PFSK-1 (cell line): Measurements from ENCODE around the gene ORC4.

Experiments
- POLR2AphosphoS5 ChIP-seq: IDR thresholded peaks from 2 replicates; pipeline ENCODE4 v1.6.1; 2012; ENCODE audit warnings: low read depth, mild to moderate bottlenecking, control low read depth, low read length, moderate library complexity
- REST ChIP-seq, 2 experiments: IDR thresholded peaks; 2 replicates each; pipeline versions ENCODE4 v1.6.1 to v1.8.0; 2011 to 2012; ENCODE audit warnings: low read depth in 2 of 2, low read length in 2 of 2, control low read depth in 1 of 2, inconsistent platforms in 1 of 2, mild to moderate bottlenecking in 1 of 2, moderate library complexity in 1 of 2; ENCODE audit not compliant: insufficient read depth in 1 of 2

- TF ChIP-seq POLR2AphosphoS5 (peak; percentile 53; the same call in 1 of the 2 replicates), REST (IDR thresholded peaks at IDR 0.05; ENCODE audit: insufficient read depth in 1 of 2, low read depth in 2 of 2, low read length in 2 of 2) (no peak)
Measured at GRCh38 chr2:148021059-148021861, 723 bp upstream of the ORC4 start, which contains the start of gene MBD5.
